ENCODE results near the gene SHB. TPM values are rescaled to one million over a fixed set of nuclear protein-coding genes. Genes with fewer than 3 reads are reported as not detected.

Gene SHB
- total RNA-seq, 1 donor: 19.9 TPM

DNA sequence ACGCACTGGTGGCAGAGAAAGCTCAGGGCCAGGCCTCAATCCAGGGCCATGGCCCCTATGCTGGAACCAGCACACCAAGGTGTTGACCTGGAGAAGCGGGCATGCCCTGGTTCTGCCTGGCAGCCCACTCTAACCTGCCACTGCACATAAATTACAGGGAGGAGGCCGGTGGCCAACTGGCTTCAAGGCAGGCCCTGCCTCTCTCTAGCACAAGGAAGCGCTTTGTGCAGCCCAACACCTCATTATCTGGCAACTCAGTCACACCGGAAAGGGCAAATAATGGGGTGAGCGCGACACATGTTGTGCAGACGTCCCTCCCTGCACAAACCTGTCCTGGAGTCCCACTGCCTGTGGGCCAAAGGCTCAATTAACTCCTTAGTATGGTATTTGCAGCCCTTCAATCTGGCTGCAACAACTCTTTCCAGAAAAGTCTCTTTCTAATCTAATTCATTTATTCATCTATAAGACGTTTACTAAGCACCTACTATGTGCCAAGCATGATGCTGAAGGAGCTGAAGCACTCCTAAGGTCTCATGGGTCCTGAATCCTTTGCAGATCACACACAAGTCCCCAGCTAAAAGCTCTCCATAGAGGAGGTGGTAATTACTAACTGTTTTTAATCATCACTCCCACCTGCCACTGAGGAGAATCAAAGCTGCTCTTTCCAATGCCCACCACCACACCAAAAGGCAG lies 24.9 kb downstream of the SHB start:
- no peak overlapping the region for H3K4me3 ChIP-seq (ENCODE audit: low read depth, low read length)
- DNase-seq (ENCODE audit: low read depth): no peak
- TF ChIP-seq CTCF (IDR thresholded peaks at IDR 0.05; ENCODE audit: insufficient read depth, low read depth, low read length): no peak

GRCh38 chr9:38042626-38043357 lies 26.2 kb downstream of the SHB start:
- TF ChIP-seq CTCF (IDR thresholded peaks at IDR 0.05; ENCODE audit: insufficient read depth, low read depth, low read length): no peak
- no peak for DNase-seq (ENCODE audit: low read depth)
- H3K4me3 ChIP-seq (ENCODE audit: low read depth, low read length): no peak overlapping the region

DNA sequence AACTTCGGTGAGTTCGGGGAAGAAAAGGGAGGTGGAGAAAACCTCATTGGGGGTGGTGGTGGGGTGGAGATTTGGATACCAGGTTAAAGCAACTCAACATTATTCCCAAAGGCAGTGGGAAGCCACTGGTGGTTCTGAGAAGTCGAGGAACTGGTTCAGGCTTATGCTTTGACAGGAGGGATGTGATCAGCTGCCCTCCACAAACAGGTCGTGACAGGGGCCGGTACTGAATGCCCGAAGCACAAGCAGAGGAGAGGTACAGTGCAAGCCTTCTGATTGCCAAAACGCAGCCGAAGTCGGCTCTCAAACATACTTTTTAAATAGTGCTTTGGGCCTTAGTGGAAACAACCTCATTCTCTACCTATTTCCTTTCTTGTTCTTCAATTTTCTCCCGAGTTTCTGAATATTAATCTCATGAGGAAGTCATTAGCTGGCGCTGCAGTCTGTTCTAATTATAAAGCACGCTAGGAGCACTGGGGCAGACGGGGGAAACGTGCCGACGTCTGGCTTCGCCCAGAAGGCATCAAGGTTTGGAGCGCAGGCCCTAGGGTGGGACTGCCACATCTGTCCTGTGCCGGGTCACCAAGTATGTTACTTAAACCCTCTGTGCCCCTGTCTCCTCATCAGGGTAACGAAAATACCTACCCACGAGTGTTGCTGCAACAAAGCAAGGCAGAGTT lies 27.3 kb downstream of the SHB start:
- H3K4me3 ChIP-seq (ENCODE audit: low read depth, low read length): no peak overlapping the region
- DNase-seq (ENCODE audit: low read depth): no peak
- no peak for TF ChIP-seq CTCF (IDR thresholded peaks at IDR 0.05; ENCODE audit: insufficient read depth, low read depth, low read length)

- TF ChIP-seq CTCF (IDR thresholded peaks at IDR 0.05; ENCODE audit: insufficient read depth, low read depth, low read length): no peak
- peak; percentile 51 for DNase-seq (ENCODE audit: low read depth)
- H3K4me3 ChIP-seq (ENCODE audit: low read depth, low read length): no peak overlapping the region
Measured at GRCh38 chr9:38039907-38040682, 28.9 kb downstream of the SHB start.

DNA sequence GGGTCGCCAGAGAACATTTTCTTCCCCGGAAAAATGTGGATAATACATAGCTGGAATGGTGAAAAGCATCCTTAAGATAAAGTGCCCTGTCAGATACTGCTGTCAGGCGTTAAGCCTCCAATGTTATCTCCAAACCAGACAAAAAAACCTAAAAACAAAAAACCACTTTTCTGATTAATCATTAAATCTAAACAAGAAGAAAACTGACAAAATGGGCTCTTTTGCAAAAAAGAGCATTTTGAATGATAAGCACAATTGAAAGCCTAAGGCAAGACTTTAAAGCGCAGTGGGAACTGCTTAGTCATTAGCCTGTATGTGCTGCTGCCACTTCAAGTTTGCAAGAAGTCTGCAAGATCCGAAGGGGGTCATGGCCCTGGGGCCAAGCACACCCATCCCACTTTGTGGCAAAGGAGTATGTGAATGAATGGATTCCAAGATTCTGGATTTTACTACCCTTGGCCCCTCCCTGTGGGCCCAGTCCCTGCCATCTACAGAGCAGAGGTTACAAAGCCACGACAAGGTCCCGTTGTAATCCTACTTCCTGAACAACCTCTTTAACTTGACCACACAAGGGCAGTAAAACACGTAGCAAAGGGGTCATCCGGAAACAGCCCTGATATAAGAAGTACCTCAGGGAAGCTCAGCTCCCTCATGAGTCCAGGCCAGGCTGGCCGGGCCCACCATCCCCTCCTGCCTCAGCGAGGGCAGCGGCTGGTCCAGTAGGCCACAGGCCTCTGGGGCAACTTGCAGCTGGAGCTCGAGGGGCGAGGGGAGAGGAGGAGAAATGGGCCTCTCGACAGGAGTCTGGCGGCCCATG lies 29.7 kb downstream of the SHB start:
- peak; percentile 93 for DNase-seq (ENCODE audit: low read depth)
- H3K4me3 ChIP-seq (ENCODE audit: low read depth, low read length): no peak overlapping the region
- no peak for TF ChIP-seq CTCF (IDR thresholded peaks at IDR 0.05; ENCODE audit: insufficient read depth, low read depth, low read length)
